ENCODE measurements around the gene METTL1. TPM values are rescaled to one million over a fixed set of nuclear protein-coding genes. Genes with fewer than 3 reads are reported as not detected.

METTL1 gene
- total RNA-seq, 6 donors from 2014 or later: 1.3 to 30.2 (median 16.9) TPM

DNA sequence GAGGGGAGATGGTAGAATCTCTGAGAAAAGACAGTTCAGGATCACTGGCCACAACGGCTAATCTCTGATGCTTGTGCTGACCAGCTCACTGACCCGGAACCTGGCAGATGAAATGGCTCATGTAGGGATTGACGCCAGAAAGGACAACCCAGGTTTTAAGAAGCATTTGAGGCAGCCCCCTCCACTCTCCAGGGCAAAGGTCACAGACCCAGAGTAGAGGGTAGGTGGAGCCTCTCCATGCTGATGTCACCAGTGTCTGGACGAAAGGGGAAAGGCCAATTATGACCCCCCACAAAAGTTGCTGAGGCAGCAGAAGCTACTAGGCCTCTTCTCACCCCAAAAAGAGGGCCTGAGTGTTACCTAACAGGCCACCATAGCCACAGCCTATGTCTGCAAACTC, 1.2 kb downstream of the METTL1 start:
- WGBS, 2 donors: 83% methylated on average over 4 of the region's 4 CpGs
- Histone ChIP-seq H3K4me3 (no peak overlapping the region), H3K9me3 (no peaks in the 10 kb centered on the region), H3K27ac (no peak overlapping the region), H3K27me3 (peaks cover 0 to 9% (median 5%) of the 10 kb centered on the region in 4 donors), H3K36me3 (peaks cover 0 to 26% (median 9%) of the 10 kb centered on the region in 4 donors), H3K4me1 (peaks cover 30 to 48% (median 34%) of the 10 kb centered on the region in 4 donors)
- DNase-seq (no peak), ATAC-seq (ENCODE audit: low FRiP score in 2 of 2) (no peak)
- no peak for TF ChIP-seq POLR2AphosphoS5 (IDR thresholded peaks at IDR 0.05)
- TF ChIP-seq, protein P1, sequence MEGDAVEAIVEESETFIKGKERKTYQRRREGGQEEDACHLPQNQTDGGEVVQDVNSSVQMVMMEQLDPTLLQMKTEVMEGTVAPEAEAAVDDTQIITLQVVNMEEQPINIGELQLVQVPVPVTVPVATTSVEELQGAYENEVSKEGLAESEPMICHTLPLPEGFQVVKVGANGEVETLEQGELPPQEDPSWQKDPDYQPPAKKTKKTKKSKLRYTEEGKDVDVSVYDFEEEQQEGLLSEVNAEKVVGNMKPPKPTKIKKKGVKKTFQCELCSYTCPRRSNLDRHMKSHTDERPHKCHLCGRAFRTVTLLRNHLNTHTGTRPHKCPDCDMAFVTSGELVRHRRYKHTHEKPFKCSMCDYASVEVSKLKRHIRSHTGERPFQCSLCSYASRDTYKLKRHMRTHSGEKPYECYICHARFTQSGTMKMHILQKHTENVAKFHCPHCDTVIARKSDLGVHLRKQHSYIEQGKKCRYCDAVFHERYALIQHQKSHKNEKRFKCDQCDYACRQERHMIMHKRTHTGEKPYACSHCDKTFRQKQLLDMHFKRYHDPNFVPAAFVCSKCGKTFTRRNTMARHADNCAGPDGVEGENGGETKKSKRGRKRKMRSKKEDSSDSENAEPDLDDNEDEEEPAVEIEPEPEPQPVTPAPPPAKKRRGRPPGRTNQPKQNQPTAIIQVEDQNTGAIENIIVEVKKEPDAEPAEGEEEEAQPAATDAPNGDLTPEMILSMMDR (IDR thresholded peaks at IDR 0.05): no peak
- TF ChIP-seq POLR2A (IDR thresholded peaks at IDR 0.05): no peak
- no peak for TF ChIP-seq EP300 (IDR thresholded peaks at IDR 0.05)

DNA sequence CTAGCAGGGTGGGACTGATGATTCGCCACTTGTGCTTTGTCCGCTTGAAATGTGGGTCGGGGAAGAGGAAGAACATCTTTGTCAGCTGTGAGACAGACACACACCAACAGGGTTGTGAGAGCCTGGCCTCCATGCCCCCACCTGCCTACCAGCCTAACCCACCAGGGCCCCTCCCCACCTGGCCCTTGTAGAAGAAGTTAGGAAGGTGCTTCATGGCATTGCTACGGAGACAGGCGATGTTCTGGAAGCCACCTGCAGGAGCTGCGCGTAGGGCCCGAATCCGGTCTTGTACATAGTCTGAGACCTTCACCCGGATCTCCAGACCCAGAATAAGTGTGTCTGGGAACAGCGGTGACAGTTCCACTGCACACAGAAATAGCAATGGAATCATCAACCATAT, 2.3 kb downstream of the METTL1 start:
- peaks cover 42 to 59% (median 45%) of the 10 kb centered on the region in 4 donors for H3K4me1 ChIP-seq
- DNase-seq: no peak
- ATAC-seq (ENCODE audit: low FRiP score in 2 of 2): no peak
- TF ChIP-seq, protein P1 (IDR thresholded peaks at IDR 0.05): no peak
- TF ChIP-seq POLR2AphosphoS5 (IDR thresholded peaks at IDR 0.05) (no peak), POLR2A (IDR thresholded peaks at IDR 0.05) (no peak), EP300 (IDR thresholded peaks at IDR 0.05) (no peak)
- no peak overlapping the region for H3K4me3 ChIP-seq
- no peaks in the 10 kb centered on the region for H3K9me3 ChIP-seq
- H3K27me3 ChIP-seq: peaks cover 0 to 20% (median 13%) of the 10 kb centered on the region in 4 donors
- peaks cover 0 to 21% (median 9%) of the 10 kb centered on the region in 4 donors for H3K36me3 ChIP-seq
- 97 to 98% methylated on average over 10 to 11 of the region's 11 CpGs for WGBS, 2 donors
- H3K27ac ChIP-seq: no peak overlapping the region

DNA sequence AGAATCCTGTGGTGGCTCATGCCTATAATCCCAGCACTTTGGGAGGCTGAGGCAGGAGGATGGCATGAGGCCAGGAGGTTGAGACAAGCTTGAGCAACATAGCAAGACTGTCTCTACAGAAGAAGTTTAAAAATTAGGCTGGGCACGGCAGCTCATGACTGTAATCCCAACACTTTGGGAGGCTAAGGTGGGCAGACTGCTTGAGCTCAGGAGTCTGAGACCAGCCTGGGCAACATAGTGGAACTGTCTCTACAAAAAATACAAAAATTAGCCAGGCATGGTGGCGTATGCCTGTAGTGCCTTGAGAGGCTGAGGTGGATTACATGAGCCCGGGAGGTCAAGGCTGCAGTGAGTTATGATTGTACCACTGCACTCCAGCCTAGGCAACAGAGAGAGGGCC, 4.0 kb downstream of the METTL1 start:
- H3K27ac ChIP-seq: no peak overlapping the region
- peaks cover 36 to 55% (median 39%) of the 10 kb centered on the region in 4 donors for H3K4me1 ChIP-seq
- no peak overlapping the region for H3K4me3 ChIP-seq
- DNase-seq (no peak), ATAC-seq (ENCODE audit: low FRiP score in 2 of 2) (no peak)
- 83 to 87% methylated on average over 3 of the region's 3 CpGs for whole genome bisulfite sequencing, 2 donors
- H3K27me3 ChIP-seq: peaks cover 0 to 24% (median 19%) of the 10 kb centered on the region in 4 donors
- no peak for TF ChIP-seq POLR2A (IDR thresholded peaks at IDR 0.05)
- TF ChIP-seq, protein P1 (IDR thresholded peaks at IDR 0.05): no peak
- TF ChIP-seq POLR2AphosphoS5 (IDR thresholded peaks at IDR 0.05): no peak
- H3K9me3 ChIP-seq: no peaks in the 10 kb centered on the region
- peaks cover 0 to 21% (median 9%) of the 10 kb centered on the region in 4 donors for H3K36me3 ChIP-seq

DNA sequence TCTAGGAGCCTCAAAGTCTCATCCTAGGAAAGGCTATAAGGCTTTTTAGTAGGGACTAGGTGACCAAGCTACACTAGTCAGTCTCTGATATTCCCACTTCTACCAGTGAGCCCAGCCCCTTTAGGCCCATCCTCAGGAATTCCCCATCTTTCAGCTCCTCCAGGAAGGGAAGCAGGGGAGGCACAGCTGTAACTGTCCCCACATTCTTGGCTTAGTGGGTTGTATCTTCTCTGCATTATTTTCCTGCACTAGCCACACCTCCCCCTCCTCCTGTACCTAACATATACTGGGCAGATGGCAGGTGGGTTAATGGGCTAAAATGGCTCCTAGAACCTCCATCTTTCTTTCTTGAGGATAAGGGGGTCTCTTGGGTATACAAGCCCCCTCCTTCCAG, 4.6 kb downstream of the METTL1 start:
- DNase-seq (no peak), ATAC-seq (ENCODE audit: low FRiP score in 2 of 2) (no peak)
- H3K4me3 ChIP-seq: no peak overlapping the region
- H3K4me1 ChIP-seq: peaks cover 35 to 51% (median 39%) of the 10 kb centered on the region in 4 donors
- no peak overlapping the region for H3K27ac ChIP-seq
- peaks cover 0 to 21% (median 9%) of the 10 kb centered on the region in 4 donors for H3K36me3 ChIP-seq
- H3K27me3 ChIP-seq: peaks cover 0 to 24% (median 19%) of the 10 kb centered on the region in 4 donors
- no peaks in the 10 kb centered on the region for H3K9me3 ChIP-seq
- TF ChIP-seq POLR2A (IDR thresholded peaks at IDR 0.05): no peak
- TF ChIP-seq, protein P1 (IDR thresholded peaks at IDR 0.05): no peak
- TF ChIP-seq POLR2AphosphoS5 (IDR thresholded peaks at IDR 0.05): no peak
- TF ChIP-seq EP300 (IDR thresholded peaks at IDR 0.05): no peak
